Endothelial cell (in vitro differentiated cells): ENCODE results near the gene GRM8. TPM values are rescaled to one million over a fixed set of nuclear protein-coding genes. Genes with fewer than 3 reads are reported as not detected.

ENCODE experiments used
- DNase-seq: peaks from one replicate; pipeline ENCODE4 v3.0.0; 2021; ENCODE audit warnings: low spot score
- H3K27ac Mint-ChIP-seq: one replicate; pipeline ENCODE4 v1.8.0; 2021; ENCODE audit warnings: mixed read lengths, inconsistent platforms; ENCODE audit not compliant: unreplicated experiment
- H3K27me3 Mint-ChIP-seq: one replicate; pipeline ENCODE4 v1.8.0; 2021; ENCODE audit warnings: mild to moderate bottlenecking, moderate library complexity, mixed read lengths, inconsistent platforms; ENCODE audit not compliant: unreplicated experiment
- H3K36me3 Mint-ChIP-seq: one replicate; pipeline ENCODE4 v1.8.0; 2021; ENCODE audit warnings: mild to moderate bottlenecking, low read depth, mixed read lengths, inconsistent platforms; ENCODE audit not compliant: unreplicated experiment
- H3K4me1 Mint-ChIP-seq: one replicate; pipeline ENCODE4 v1.8.0; 2021; ENCODE audit warnings: mild to moderate bottlenecking, mixed read lengths, inconsistent platforms; ENCODE audit not compliant: unreplicated experiment
- H3K4me3 Mint-ChIP-seq: one replicate; pipeline ENCODE4 v1.8.0; 2021; ENCODE audit warnings: mild to moderate bottlenecking, mixed read lengths, inconsistent platforms; ENCODE audit not compliant: unreplicated experiment
- H3K9me3 Mint-ChIP-seq: one replicate; pipeline ENCODE4 v1.8.0; 2021; ENCODE audit warnings: mixed read lengths, inconsistent platforms; ENCODE audit not compliant: unreplicated experiment
- long read RNA-seq: library from polyadenylated mRNA; unstranded; transcript quantifications from one replicate; pipeline ENCODE4 v2.0.0, GENCODE V29; 2020; ENCODE audit not compliant: unreplicated experiment
- total RNA-seq: library from RNA; stranded (reverse); fragmentation: NEBNext Ultra II Directional; extraction: Animal tissue kit (Norgen Biotek cat#: 25700); gene quantifications from one replicate; pipeline ENCODE4 v1.2.1, GENCODE V29; 2021; ENCODE audit not compliant: unreplicated experiment
- TF ChIP-seq, protein P1 (sequence below): fragments of 200-600 bp; sonication (generic); IDR thresholded peaks from one replicate; pipeline ENCODE4 v1.5.0; 2021; ENCODE audit warnings: antibody characterized with exemption; ENCODE audit not compliant: unreplicated experiment

The GRM8 gene
- 1.5 TPM for total RNA-seq
- long read RNA-seq, result 0 reads

DNA sequence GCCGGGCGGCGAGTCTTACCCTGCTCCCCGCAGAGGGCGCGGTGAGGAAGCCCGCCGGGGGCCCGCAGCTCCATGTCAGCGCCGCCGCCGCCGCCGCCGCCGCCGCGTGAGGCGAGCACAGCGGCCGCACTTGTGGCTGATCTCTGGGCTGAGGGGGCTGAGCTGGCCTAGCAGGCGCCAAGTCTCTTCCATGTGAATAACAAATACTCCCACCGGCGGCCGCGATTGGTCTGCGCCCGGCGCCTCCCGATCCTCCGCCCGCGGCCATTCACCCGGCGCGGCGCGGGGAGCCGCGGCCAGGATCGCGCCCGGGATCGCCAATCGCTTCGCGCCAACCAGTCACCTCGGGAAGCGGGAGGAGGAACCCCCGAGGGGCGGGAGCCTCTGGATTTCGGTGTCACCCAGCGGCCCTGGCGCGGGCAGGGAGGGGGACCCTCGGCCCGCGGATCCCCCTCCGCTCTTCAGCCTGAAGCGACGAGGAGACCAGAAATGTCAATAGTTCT lies at the start of gene GRM8:
GRM8 (minus strand) TSS at position 164 of the 503 bp plus-strand sequence.
- peaks cover 9% of the 10 kb centered on the region for H3K27me3 Mint-ChIP-seq
- H3K36me3 Mint-ChIP-seq, result no peaks in the 10 kb centered on the region
- H3K27ac Mint-ChIP-seq, result no peak within 1 kb of the TSS
- DNase-seq, result peak; percentile 50
- TF ChIP-seq, protein P1, sequence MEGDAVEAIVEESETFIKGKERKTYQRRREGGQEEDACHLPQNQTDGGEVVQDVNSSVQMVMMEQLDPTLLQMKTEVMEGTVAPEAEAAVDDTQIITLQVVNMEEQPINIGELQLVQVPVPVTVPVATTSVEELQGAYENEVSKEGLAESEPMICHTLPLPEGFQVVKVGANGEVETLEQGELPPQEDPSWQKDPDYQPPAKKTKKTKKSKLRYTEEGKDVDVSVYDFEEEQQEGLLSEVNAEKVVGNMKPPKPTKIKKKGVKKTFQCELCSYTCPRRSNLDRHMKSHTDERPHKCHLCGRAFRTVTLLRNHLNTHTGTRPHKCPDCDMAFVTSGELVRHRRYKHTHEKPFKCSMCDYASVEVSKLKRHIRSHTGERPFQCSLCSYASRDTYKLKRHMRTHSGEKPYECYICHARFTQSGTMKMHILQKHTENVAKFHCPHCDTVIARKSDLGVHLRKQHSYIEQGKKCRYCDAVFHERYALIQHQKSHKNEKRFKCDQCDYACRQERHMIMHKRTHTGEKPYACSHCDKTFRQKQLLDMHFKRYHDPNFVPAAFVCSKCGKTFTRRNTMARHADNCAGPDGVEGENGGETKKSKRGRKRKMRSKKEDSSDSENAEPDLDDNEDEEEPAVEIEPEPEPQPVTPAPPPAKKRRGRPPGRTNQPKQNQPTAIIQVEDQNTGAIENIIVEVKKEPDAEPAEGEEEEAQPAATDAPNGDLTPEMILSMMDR, result no peak
- H3K4me1 Mint-ChIP-seq, result peaks cover 7% of the 10 kb centered on the region
- peak within 1 kb of the TSS; percentile 85 for H3K4me3 Mint-ChIP-seq
- H3K9me3 Mint-ChIP-seq, result no peaks in the 10 kb centered on the region

GRCh38 chr7:127290801-127291361 lies 38.1 kb upstream of the GRM8 start:
- no peak overlapping the region for H3K4me3 Mint-ChIP-seq
- no peaks in the 10 kb centered on the region for H3K9me3 Mint-ChIP-seq
- no peaks in the 10 kb centered on the region for H3K36me3 Mint-ChIP-seq
- H3K4me1 Mint-ChIP-seq, result peaks cover 2% of the 10 kb centered on the region
- TF ChIP-seq, protein P1, result no peak
- no peak overlapping the region for H3K27ac Mint-ChIP-seq
- peaks cover 1% of the 10 kb centered on the region for H3K27me3 Mint-ChIP-seq
- no peak for DNase-seq

DNA sequence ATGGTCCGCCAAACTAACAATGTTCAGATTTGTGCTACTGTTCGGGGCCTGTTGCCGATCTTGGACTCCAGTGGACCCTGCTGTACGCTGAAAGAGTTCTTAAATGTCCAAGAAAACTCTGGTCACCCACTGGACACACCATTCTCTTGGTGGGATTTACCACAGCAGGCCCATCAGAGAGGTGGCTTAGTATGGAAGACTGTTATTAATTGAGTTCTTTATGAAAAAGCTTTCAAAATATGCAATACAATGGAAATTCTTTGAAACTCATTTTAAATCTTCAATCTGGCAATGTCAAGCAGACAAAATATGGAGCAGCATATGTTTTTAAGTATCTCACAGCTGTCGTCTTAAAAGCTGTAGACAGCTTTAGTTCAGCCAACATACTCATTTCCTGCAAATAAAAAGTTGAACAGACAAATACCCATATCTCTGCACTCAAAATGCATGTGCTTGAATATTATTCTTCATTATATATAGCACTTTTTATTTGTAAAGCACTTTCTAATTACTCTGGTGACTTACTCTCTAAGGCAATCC lies 37.4 kb upstream of the GRM8 start:
- no peak overlapping the region for H3K4me3 Mint-ChIP-seq
- H3K27ac Mint-ChIP-seq, result no peak overlapping the region
- H3K4me1 Mint-ChIP-seq, result peaks cover 2% of the 10 kb centered on the region
- H3K36me3 Mint-ChIP-seq, result no peaks in the 10 kb centered on the region
- TF ChIP-seq, protein P1, result no peak
- H3K9me3 Mint-ChIP-seq, result no peaks in the 10 kb centered on the region
- peaks cover 1% of the 10 kb centered on the region for H3K27me3 Mint-ChIP-seq
- DNase-seq, result no peak

DNA sequence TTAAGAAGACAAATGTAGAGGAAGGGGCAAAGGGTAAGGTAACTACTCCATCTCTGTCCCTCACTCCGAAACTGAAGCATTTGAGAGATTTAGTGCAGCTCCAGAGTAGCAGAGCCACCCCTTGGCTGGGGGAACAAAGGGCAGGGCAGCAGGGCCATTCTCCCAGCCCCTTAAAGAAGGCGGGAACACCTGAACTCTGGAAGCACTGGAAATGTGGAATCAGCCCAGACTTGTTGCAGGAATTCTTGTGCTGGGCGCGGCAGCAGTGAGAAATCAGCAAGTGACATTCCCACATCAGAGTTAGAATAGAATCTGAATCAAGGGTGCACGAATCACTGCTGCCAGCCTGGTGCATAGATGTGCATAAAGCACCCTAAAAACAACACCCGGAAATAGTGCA lies 34.4 kb upstream of the GRM8 start:
- TF ChIP-seq, protein P1, result no peak
- no peaks in the 10 kb centered on the region for H3K36me3 Mint-ChIP-seq
- no peaks in the 10 kb centered on the region for H3K4me1 Mint-ChIP-seq
- DNase-seq, result no peak
- no peaks in the 10 kb centered on the region for H3K27me3 Mint-ChIP-seq
- H3K27ac Mint-ChIP-seq, result no peak overlapping the region
- H3K9me3 Mint-ChIP-seq, result no peaks in the 10 kb centered on the region
- no peak overlapping the region for H3K4me3 Mint-ChIP-seq

DNA sequence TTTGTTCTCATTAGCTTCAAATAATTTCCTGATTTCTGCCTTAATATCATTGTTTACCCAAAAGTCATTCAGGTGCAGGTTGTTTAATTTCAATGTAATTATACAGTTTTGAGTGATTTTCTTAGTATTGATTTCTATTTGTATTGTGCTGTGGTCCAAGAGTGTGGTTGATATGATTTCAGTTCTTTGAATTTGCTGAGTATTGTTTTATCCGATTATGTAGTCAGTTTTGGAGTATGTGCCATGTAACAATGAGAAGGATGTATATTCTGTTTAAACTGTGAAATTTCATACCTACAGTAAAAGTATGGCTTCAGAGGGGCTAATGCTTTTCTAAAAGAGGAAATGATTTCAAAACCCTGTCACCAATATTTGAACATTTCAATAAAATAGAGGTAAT lies 17.4 kb upstream of the GRM8 start:
- H3K4me1 Mint-ChIP-seq, result no peaks in the 10 kb centered on the region
- no peaks in the 10 kb centered on the region for H3K27me3 Mint-ChIP-seq
- H3K36me3 Mint-ChIP-seq, result no peaks in the 10 kb centered on the region
- H3K27ac Mint-ChIP-seq, result no peak overlapping the region
- TF ChIP-seq, protein P1, result no peak
- H3K4me3 Mint-ChIP-seq, result no peak overlapping the region
- H3K9me3 Mint-ChIP-seq, result no peaks in the 10 kb centered on the region
- no peak for DNase-seq
